Esophagus muscularis mucosa (tissue), 2 donors: ENCODE results near the gene IQCK.

Experiments
- EP300 ChIP-seq: sonication (generic); formaldehyde crosslinking; IDR thresholded peaks from one replicate; pipeline ENCODE4 v1.6.1; 2017; ENCODE audit warnings: antibody characterized with exemption
- POLR2A ChIP-seq: fragments of 450-650 bp; IDR thresholded peaks from one replicate; pipeline ENCODE4 v1.6.1; 2017; ENCODE audit warnings: antibody characterized with exemption, moderate library complexity, mild to moderate bottlenecking, low read depth

GRCh38 chr16:19892902-19893301 lies 174.8 kb downstream of the IQCK start:
- TF ChIP-seq EP300 (no peak), POLR2A (no peak)
